WI38 (cell line): ENCODE measurements around the gene SMYD3.

Experiments
- H3K4me3 ChIP-seq: 2 replicates; pipeline ENCODE4 v1.5.1; 2011; ENCODE audit warnings: low read depth, mild to moderate bottlenecking, control low read depth, low read length
- TF ChIP-seq, protein P1 (sequence below): IDR thresholded peaks from 2 replicates; pipeline ENCODE4 v1.5.1; 2012; ENCODE audit warnings: low read depth, mild to moderate bottlenecking, control low read depth, low read length

SMYD3 gene

DNA sequence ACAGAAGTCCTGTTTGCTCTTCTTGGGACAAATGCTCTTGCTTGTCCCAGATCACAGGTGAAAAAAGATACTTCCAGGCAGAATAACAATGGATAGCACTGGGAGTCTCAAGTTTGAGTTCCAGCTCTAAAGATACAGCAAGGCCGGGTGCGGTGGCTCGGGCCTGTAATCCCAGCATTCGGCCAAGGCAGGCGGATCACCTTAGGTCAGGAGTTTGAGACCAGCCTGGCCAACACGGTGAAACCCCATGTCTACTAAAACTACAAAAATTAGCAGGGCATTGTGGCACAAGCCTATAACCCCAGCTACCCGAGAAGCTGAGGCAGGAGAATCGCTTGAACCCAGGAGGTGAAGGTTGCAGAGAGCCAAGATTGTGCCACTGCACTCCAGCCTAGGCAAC, 337.6 kb downstream of the SMYD3 start:
- H3K4me3 ChIP-seq: no peak overlapping the region
- TF ChIP-seq, protein P1, sequence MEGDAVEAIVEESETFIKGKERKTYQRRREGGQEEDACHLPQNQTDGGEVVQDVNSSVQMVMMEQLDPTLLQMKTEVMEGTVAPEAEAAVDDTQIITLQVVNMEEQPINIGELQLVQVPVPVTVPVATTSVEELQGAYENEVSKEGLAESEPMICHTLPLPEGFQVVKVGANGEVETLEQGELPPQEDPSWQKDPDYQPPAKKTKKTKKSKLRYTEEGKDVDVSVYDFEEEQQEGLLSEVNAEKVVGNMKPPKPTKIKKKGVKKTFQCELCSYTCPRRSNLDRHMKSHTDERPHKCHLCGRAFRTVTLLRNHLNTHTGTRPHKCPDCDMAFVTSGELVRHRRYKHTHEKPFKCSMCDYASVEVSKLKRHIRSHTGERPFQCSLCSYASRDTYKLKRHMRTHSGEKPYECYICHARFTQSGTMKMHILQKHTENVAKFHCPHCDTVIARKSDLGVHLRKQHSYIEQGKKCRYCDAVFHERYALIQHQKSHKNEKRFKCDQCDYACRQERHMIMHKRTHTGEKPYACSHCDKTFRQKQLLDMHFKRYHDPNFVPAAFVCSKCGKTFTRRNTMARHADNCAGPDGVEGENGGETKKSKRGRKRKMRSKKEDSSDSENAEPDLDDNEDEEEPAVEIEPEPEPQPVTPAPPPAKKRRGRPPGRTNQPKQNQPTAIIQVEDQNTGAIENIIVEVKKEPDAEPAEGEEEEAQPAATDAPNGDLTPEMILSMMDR: no peak

DNA sequence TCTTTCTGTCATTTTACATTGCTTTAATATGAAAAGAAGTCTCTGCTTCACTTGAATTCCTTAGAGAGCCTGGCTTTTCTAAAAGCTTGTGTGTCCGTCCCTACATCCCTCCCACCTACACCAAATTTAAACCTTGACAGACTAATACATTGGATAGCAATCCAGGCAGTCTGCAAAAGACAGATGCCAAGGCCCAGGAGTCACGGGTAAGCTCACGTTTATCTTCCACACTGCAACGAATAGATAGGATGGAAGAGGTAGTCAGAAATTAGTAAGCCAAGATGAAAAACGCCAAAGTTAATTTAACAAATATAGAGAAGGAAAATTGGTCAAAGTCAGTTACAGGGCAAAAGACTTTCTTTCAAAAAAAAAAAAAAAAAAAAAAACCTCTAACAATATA, 338.1 kb downstream of the SMYD3 start:
- H3K4me3 ChIP-seq: no peak overlapping the region
- TF ChIP-seq, protein P1: no peak

DNA sequence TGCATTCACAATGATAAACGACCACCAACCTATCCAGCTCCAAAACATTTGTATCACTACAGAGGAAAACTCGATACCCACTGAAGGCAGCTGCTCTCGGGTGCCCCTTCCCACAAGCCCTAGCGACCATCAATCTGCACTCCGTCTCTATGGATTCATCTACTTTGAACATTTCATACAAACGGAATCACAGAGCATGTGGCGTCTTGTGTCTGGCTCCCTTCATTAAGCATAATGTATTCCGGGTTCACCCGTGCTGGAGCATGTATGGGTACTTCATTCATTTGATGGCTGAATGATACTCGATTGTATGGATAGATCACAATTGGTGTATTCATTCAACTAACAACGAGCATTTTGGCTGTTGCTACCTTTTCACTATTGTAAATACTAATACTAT, 340.2 kb downstream of the SMYD3 start:
- no peak overlapping the region for H3K4me3 ChIP-seq
- TF ChIP-seq, protein P1: no peak

DNA sequence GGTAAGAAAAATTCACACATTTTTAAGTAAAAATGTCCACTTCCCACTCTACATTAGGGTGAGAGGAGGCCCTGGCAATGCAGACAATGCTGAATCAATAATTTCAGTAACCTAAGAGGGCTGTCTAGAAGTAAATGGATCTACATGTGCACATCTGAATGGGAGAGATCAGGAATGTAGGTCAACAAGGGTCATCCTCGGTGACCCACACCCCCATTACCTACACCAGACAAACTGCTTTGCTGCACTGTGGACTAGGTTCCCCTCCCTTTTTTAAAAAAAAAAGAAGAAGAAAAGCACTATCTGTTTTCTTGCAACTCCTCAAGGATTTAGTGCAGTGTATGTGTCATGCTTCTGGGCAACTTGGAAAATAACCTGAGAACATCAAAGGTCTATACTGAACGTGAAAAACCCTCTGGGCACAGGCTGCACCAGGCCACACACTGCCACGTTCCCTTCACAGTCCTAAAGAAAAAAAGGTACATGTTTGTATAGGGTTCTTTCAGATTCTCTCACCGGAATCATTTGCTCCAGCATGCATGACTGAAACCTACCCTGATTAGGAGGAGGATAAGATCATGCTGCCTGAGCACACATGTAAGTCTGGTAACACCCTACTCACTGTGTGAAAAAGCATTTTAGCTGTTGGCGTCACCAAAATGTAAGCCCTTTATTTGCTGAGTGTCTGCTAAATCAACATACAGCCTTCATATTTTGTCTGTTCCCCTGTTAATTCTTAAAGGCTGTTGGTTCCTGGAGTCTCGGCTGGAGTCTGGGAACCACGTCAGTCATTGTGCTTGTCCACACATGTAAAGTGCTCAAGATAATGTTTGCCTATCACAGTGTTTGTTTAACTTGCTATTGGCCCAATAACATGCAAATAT, 341.0 kb downstream of the SMYD3 start:
- TF ChIP-seq, protein P1: no peak
- H3K4me3 ChIP-seq: no peak overlapping the region

DNA sequence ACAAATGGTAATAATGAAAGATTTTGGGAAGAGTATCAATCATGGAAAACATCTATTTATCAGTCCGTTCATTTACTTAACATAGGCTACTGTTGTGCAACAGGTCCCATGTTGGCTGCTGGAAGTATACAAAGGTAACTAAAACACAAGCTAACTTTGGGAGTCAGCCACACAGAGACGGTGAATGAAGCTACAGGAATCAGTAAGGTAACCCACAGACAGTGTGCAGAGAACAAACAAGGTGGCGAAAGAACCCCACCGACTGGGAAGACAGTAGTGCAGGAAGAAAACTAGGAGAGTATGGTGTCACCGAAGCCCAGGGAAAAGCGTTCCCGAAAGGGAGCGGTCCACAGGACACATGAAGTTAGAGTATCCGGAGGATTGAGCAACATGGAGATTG, 342.3 kb downstream of the SMYD3 start:
- TF ChIP-seq, protein P1: no peak

DNA sequence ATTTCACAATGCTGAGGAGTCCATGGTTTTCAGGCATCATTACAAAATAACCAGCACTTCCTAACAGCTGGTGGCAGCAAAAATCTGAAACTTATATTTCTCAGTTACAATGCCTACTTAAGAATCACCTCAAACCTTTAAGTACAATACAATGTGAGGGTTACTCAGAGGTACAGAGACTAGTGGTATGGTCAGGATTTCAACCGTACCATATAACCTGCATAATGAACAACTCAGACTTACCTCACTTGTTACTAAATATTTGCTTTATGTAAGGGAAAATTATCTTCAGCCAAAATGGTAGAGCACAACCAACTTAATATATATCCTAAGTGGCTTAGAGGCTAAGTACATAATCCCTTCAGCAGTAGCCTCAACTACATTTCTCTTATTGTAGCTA, 344.5 kb downstream of the SMYD3 start:
- TF ChIP-seq, protein P1: no peak
- no peak overlapping the region for H3K4me3 ChIP-seq

More for the DNA sequence above, 342.3 kb downstream of the SMYD3 start:
- H3K4me3 ChIP-seq: no peak overlapping the region

DNA sequence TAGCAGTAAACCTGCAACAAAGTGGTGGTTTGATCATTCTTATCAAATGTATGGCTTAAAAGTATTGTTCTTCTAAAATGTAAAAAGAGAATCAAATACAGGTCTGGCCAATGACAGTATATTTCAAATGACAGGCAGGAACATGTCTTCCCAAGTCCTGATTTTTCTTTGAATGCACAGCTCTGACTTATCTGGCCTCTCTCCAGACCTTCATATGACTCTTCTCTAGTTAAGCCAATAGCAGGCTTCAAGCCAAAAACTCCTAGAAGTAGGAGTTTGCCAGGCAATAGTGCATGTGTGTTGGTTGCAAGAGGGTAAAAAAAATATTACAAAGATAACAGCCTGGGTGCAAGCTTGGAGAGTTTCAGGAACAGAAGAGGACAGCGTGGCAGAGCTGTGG, 345.5 kb downstream of the SMYD3 start:
- TF ChIP-seq, protein P1: no peak
- H3K4me3 ChIP-seq: no peak overlapping the region
